ENCODE data around the gene RAI14. TPM values are rescaled to one million over a fixed set of nuclear protein-coding genes. Genes with fewer than 3 reads are reported as not detected.

Gene RAI14
- total and polyA plus RNA-seq, 2 donors (not counting 3 experiments of a cell fraction or from before 2014, with no cell fraction given): 114 to 369 TPM

DNA sequence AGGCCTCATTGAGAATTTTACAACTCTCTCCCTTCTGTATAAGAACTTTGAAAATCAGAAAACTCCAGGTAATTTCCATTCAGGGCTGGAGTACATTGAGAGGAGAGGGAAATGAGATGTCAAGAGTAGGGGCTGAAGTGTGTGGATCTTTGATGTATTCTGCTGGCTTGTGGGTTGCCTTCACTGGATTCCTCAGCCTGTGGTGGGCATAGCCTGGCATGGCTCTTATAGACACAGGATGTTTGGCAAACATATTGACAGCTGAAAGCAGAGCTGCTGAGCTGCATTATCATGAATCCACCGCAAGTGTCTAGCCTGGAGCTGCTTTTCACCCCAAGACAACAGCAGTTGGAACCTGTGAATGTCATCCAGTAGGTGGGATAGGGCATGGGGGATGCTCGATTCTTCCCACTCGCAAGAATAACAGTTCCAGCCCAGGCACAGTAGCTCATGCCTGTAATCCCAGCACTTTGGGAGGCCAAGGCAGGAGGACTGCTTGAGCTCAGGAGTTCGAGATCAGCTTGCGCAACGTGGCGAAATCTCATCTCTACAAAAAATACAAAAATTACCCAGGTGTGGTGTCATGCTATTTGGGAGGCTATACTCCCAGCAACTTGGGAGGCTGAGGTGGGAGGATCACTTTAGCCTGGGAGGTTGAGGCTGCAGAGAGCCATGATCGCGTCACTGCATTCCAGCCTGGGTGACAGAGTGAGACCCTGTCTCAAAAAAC lies 146.9 kb downstream of the RAI14 start:
- ChIA-PET CTCF (interaction anchor here (1.7 to 1.8 kb wide), 2 partner anchors 10 to 317 kb away, joined by 4 to 5 read pairs; no protein-coding TSS in a partner anchor), POLR2A (no interaction called here)
- no peak for DNase-seq (ENCODE audit: low read depth, low spot score)
- intact Hi-C loops (cut with micrococcal nuclease): no loop called here
- H3K4me2 ChIP-seq (ENCODE audit: insufficient read depth, low read length): no peak overlapping the region
- no peak overlapping the region for H3K9ac ChIP-seq (replicated peaks; ENCODE audit: extremely low read depth, insufficient read depth, low read length)
- H3K27ac ChIP-seq (ENCODE audit: insufficient read depth, low read depth, low read length): no peak overlapping the region
- peaks cover 16% of the 10 kb centered on the region for H3K79me2 ChIP-seq (ENCODE audit: control insufficient read depth, insufficient read depth, low read length)
- H3K4me1 ChIP-seq (ENCODE audit: control insufficient read depth, extremely low read depth, insufficient read depth, low read length): no peaks in the 10 kb centered on the region
- H3K4me3 ChIP-seq (replicated peaks in 1 of 3; ENCODE audit: insufficient read depth in 1 of 3, low read depth in 1 of 3, low read length in 3 of 3): no peak overlapping the region
- TF ChIP-seq JUN (IDR thresholded peaks at IDR 0.05; ENCODE audit: borderline replicate concordance, insufficient read depth, insufficient read length, low read depth) (no peak), POLR2AphosphoS5 (IDR thresholded peaks at IDR 0.05; ENCODE audit: insufficient read depth, low read depth, low read length) (no peak), EZH2 (IDR thresholded peaks at IDR 0.05; ENCODE audit: borderline replicate concordance, low read depth, low read length, severe bottlenecking) (no peak), FOS (IDR thresholded peaks at IDR 0.05; ENCODE audit: borderline replicate concordance, insufficient read depth, low read length) (no peak), GATA2 (IDR thresholded peaks at IDR 0.05; ENCODE audit: insufficient read depth, insufficient read length, low read depth, low read length) (no peak), MYC (IDR thresholded peaks at IDR 0.05; ENCODE audit: low read depth, low read length) (no peak), POLR2A (IDR thresholded peaks at IDR 0.05; ENCODE audit: low read depth, low read length) (no peak)
- TF ChIP-seq, protein P1, sequence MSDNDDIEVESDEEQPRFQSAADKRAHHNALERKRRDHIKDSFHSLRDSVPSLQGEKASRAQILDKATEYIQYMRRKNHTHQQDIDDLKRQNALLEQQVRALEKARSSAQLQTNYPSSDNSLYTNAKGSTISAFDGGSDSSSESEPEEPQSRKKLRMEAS (IDR thresholded peaks at IDR 0.05; ENCODE audit: insufficient read depth, insufficient read length): no peak
- TF ChIP-seq, protein P2, sequence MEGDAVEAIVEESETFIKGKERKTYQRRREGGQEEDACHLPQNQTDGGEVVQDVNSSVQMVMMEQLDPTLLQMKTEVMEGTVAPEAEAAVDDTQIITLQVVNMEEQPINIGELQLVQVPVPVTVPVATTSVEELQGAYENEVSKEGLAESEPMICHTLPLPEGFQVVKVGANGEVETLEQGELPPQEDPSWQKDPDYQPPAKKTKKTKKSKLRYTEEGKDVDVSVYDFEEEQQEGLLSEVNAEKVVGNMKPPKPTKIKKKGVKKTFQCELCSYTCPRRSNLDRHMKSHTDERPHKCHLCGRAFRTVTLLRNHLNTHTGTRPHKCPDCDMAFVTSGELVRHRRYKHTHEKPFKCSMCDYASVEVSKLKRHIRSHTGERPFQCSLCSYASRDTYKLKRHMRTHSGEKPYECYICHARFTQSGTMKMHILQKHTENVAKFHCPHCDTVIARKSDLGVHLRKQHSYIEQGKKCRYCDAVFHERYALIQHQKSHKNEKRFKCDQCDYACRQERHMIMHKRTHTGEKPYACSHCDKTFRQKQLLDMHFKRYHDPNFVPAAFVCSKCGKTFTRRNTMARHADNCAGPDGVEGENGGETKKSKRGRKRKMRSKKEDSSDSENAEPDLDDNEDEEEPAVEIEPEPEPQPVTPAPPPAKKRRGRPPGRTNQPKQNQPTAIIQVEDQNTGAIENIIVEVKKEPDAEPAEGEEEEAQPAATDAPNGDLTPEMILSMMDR (IDR thresholded peaks at IDR 0.05; ENCODE audit: extremely low read depth in 1 of 2, insufficient read depth in 1 of 2, low read depth in 1 of 2, low read length in 2 of 2): no peak
- no peaks in the 10 kb centered on the region for H3K9me1 ChIP-seq (replicated peaks; ENCODE audit: control insufficient read depth, extremely low read depth, insufficient read depth, low read length)
- H4K20me1 ChIP-seq (replicated peaks; ENCODE audit: control insufficient read depth, extremely low read depth, insufficient read depth, low read length): no peaks in the 10 kb centered on the region
- no TSS peak for BruUV-seq (replicated peaks)
- FAIRE-seq: no peak
- no peak overlapping the region for H2AFZ ChIP-seq (ENCODE audit: low read depth, low read length)
- peaks cover 34 to 39% of the 10 kb centered on the region in 2 experiments for H3K36me3 ChIP-seq (ENCODE audit: control insufficient read depth in 2 of 2, extremely low read depth in 1 of 2, insufficient read depth in 2 of 2, low read length in 2 of 2)
- no peaks in the 10 kb centered on the region for H3K9me3 ChIP-seq (replicated peaks; ENCODE audit: control insufficient read depth, insufficient read depth, low read length)
- H3K27me3 ChIP-seq (ENCODE audit: control insufficient read depth in 2 of 2, insufficient read depth in 2 of 2, low read length in 2 of 2): no peaks in the 10 kb centered on the region
- dilution Hi-C loops (cut with MboI; ENCODE audit: extremely low pct_ligation_motif_present, low sequenced_read_pairs): no loop called here

All from endothelial cell of umbilical vein (primary cell).